HG02884 (cell line): ENCODE results near the gene RNF141.

Source experiments
- ATAC-seq: cut with Tn5 transposase; IDR thresholded peaks from one replicate; pipeline ENCODE4 v1.9.1; 2021; ENCODE audit warnings: mild to moderate bottlenecking, moderate library complexity; ENCODE audit not compliant: unreplicated experiment

The RNF141 gene

GRCh38 chr11:10526974-10527918 lies 13.7 kb downstream of the RNF141 start:
- ATAC-seq = peak; percentile 91

GRCh38 chr11:10524471-10524870 lies 16.5 kb downstream of the RNF141 start:
- ATAC-seq = no peak

GRCh38 chr11:10522921-10523320 lies 18.1 kb downstream of the RNF141 start:
- no peak for ATAC-seq

GRCh38 chr11:10522276-10522675 lies 18.7 kb downstream of the RNF141 start:
- no peak for ATAC-seq

- ATAC-seq = no peak
Measured at GRCh38 chr11:10520562-10520961, 20.4 kb downstream of the RNF141 start.

GRCh38 chr11:10519630-10520029 lies 21.4 kb downstream of the RNF141 start:
- no peak for ATAC-seq

GRCh38 chr11:10518891-10519290 lies 22.1 kb downstream of the RNF141 start:
- no peak for ATAC-seq

- ATAC-seq = no peak
Measured at GRCh38 chr11:10518123-10518522, 22.9 kb downstream of the RNF141 start.

- no peak for ATAC-seq
Measured at GRCh38 chr11:10515418-10515817, 25.6 kb downstream of the RNF141 start.

- no peak for ATAC-seq
Measured at GRCh38 chr11:10514709-10515108, 26.3 kb downstream of the RNF141 start.

- no peak for ATAC-seq
Measured at GRCh38 chr11:10514202-10514601, 26.8 kb downstream of the RNF141 start.

GRCh38 chr11:10511181-10511621 lies 29.8 kb downstream of the RNF141 start:
- ATAC-seq = no peak

- ATAC-seq = no peak
Measured at GRCh38 chr11:10506008-10506370, 35.0 kb downstream of the RNF141 start.

GRCh38 chr11:10505278-10506007 lies 35.5 kb downstream of the RNF141 start:
- ATAC-seq = no peak

- ATAC-seq = no peak
Measured at GRCh38 chr11:10504490-10504889, 36.5 kb downstream of the RNF141 start.

GRCh38 chr11:10503777-10504480 lies 37.1 kb downstream of the RNF141 start:
- ATAC-seq = no peak

GRCh38 chr11:10503221-10503620 lies 37.8 kb downstream of the RNF141 start:
- ATAC-seq = no peak

GRCh38 chr11:10502770-10503169 lies 38.2 kb downstream of the RNF141 start:
- no peak for ATAC-seq

- no peak for ATAC-seq
Measured at GRCh38 chr11:10502065-10502680, 38.8 kb downstream of the RNF141 start.

- ATAC-seq = no peak
Measured at GRCh38 chr11:10500757-10501684, 40.0 kb downstream of the RNF141 start.
